IPS-NIHi11 (cell line): ENCODE data around the gene DGCR2.

Experiments
- DNase-seq: peaks from one replicate; pipeline ENCODE4 v3.0.0; 2012; ENCODE audit warnings: mixed read lengths, low spot score

The DGCR2 gene

DNA sequence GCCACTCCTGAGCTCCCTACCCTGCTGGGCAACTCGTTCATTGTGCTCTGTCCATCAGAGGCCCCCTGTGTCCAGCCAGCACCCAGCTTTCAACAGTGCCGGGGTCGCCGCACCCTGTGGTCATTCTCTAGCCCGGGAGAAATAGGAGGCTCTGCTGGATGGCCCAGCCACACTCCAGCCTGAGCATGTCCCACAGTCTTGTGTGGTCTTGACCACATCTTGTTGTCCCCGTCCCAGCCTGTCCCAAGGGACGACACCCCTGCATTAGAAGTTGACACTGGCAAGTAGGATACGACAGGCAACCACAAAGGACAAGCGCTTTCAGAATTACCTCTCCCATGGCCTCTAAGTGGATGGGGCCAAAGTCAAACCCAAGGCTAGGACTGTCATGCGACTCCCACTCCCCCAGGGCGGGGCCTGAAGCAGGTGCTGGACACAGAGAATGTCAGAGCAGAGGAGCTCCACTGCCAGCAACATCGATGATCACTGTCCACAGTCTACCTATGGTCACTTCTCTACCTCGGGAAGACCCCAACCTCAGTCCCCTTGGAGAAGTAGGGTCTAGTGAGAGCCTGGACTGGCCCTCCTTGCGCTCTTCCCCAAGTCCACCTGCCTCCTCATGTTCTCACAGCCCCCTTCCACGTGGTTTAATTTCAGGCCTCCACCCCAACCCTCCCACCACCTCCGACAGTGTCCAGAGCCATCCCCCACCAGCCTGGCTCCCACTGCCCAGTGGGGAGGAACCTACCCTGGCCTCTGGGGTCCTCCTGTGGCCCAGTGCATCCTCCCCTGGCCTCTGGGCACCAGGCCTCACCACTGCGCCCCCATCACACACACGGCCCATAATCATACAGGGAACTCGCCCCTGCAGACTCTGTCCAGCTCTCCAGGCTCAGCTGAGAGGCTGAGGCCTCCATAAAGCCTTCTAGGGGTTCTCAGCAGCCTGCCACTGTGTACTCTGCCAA is 4.4 kb upstream of the DGCR2 start:
- no peak for DNase-seq

DNA sequence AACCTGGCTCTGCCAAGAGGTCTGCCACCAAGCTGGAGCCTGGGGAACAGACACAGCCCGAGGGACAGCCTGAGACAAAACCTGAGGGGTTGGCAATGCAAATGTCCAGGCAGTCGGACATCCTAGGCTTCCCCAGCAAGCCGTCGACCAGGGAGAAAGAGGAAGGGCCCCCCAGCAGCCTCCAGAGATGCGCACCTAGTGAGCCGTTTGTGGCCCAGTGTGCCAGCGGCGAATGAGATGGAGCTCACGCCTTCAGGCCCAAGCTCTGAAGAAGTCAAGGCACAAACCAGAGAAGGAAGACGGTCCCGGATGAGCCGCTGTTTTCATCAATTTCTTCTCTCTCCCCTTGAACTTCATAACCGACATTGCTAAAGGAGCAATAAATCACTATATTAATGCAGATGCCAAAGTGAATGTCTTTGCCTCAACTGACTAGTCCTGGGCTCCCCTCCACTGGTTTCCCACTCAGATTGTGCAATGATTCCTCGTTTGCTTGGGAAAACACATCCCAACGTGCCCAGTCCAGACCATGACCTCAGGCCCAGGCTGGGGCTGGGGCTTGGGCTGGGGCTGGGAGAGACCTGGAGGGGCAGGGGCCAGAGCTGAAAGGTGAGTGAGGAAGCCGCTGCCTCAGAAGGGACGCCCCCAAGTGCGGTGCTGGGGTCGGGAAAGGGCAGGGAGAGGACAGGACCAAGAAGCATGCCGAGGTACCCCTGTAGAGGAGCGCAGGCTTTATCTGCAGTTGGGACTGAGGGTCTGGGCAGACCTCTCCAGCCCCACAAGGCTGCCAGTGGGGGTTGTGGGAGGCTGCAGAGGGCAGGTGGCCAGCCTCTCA is 3.5 kb upstream of the DGCR2 start:
- DNase-seq, result no peak

DNA sequence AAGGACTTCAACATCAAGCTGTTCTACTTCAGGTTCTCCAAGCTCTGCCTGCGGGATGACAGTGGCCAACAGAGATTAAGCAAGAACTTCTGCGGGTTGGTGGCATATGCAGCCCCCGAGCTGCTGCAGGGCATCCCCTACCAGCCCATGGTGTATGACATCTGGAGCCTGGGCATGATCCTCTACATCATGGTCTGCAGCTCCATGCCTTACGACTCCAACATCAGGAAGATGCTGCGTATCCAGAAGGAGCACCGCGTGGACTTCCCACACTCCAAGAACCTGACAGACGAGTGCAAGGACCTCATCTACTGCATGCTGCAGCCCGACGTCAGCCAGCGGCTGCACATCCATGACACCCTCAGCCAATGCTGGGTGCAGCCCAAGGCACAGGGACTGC is 2.8 kb upstream of the DGCR2 start:
- no peak for DNase-seq

DNA sequence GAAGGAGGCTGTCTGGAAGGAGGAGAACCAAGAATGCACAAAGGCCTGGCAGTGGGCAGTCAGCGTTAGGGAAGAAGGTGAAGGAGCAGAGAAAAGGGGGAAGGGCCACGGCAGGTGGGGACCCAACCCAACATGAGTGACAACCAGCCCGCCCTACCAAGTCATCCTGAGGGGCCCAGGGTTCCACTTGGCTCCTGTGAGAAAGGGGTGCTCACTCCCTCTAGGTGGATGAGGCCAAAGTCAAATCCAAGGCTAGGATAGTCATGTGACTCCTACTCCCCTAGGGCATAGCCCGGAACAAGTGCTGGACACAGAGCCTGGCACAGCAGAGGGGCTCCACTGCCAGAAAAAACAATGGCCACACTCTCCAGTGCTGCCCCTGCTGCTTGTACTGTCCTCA is 2.2 kb upstream of the DGCR2 start:
- DNase-seq, result no peak

DNA sequence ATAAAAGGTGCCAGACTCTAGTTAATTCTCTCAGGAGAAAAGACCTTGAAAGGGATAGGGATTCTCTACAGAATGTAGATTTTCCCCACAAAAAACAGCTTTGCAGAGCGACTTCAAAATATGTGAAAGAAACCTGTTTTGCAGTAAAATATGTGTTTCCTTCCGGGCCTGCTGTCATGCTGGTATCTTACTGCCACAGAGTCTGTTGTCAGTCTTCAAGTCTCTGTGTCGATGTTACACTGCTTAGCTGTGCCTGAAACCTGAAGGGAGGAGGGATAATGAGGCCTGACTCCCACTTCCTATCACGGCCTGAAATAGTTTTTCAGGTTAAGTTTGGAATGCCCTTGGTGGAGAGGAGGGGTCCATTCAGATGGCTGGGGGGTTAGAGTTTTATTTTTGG is 1.7 kb upstream of the DGCR2 start:
- DNase-seq, result no peak

DNA sequence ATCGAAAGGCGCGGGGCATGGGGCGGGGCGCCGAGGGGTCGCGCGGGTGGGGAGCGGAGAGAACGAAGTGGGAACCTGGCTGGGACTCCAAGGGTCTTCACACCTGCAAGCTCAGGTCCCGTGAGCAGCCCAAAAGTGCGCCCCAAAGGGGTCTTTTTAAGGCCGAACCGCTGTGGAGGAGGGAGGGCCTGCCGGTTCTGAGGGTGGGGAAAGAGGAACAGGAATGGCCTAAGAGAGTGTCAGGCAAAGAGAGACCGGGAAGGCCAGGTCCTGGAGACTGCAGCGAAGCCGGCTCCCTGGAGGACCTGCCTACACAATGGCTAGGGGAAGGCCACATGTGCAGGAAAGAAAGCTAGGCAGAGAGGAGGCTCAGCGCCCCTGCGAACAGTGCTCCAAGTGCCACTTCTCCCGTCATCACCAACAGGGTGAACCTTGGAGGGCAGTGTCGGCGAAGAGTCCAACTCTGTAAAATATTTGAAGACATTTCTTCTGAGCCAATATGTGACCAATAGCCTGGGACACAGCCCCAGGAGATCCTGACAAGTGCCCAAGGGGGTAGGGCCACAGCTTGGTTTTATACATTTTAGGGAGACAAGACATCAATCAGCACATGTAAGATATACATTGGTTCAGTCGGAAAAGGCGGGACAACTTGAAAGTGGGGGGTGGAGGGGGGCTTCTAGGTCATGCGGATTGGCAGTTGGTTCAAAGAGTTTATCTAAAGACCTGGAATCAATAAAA is 710 bp upstream of the DGCR2 start:
- DNase-seq, result peak; percentile 65

DNA sequence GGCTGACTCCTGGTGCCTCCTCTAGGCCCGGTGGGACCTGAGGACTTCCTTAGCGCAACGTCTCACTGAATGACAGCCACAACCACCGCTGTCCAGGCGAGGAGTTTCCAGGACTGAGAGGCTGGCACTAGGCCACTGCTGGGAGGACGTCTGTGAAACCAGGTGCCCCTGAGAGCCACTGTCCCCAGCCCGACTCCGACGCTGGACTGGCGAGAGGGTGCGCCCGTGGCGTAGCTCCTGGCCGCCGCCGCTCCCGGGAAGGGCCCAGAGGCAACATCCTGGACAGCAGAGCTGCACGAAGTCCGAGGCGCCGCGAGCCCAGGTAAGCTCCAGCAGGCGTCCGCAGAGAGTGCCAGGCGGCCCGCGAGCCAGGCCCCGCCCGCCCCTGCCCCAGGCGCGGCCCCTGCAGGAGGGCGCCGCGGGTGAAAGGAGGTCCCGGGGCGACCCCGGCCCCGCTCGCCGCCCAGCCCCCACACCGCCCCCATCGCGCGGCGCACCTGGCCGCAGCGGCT is 525 bp downstream of the DGCR2 start:
- peak; percentile 71 for DNase-seq

DNA sequence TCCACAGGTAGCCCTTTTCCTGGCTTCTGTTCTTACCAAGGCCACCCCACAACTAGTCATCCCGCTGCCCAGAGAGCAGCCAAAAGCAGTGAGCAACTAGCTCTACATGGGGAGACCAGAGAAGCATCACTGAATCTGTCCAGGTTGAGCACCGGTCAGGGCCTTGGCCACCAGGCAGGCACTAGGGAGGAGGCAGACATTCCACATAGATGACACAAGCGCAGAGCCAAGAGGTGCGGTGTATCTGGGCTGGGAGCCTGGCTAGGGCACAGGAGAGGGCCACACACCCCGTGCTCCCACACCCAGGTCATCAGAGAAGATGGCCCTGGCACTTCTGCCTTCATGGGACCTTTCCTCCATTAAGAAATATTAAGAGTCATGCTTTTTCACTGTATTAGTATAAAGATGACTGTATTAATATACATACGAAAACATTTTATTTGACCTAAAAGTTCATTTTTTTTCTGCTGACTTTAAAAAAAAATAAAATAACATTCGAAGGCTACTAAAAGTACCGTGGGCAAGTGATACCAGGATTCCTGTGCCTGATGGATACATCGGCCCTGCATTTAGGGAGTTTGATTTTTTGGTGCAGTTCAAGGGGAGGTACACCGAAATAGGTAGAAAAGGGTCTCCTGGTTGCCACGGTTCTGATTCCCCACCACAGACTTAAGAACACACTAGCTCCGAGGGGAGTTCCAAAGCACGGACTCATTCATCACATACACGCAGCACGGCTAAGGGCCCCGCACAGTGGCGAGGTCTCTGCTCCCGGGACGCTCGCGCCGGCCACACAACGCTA is 1.2 kb downstream of the DGCR2 start:
- DNase-seq, result peak; percentile 57

DNA sequence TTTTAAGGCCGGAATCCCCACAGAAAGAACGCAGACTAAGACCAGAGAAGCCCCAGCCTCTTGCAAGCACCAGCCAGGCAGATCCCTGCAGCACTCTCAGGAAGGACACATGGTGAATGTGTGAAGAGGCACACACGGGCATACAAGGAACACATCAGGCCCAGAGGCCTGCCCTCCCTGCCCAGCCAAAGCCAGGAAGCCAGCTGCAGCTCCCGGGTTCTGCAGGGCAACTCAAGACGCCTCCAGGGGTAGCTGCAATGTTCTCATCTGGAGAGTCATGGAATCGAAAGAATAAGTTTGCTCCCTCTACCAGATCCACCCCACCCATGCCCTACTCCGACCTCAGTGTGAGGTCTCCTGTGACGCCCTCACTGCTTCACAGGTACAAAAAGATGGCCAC is 2.3 kb downstream of the DGCR2 start:
- DNase-seq, result no peak

DNA sequence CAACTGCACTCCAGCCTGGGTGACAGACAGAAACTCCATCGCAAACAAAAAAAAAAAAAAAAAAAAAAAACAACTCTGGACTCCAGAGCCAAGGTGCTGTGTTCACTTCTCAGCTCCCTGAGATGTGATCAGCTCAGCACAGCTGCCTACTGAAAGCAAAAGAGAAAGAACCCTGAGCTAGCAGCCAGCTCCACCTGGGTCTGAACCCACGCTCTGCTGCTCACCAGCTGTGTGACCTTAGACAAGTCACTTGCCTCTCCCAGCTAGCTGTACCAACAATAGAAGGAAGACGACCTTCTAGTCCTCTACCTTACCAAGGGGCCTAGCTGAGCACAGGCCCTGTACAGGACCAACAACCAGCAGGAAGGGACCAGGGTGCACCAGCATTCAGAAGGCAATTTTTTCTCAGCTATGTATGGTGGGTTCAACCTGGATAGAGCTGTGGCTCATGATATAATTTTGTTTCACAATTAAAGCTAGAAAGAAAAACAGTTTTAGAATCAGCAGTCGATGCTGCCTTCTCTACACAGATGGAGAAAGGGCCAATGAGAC is 3.8 kb downstream of the DGCR2 start:
- no peak for DNase-seq

DNA sequence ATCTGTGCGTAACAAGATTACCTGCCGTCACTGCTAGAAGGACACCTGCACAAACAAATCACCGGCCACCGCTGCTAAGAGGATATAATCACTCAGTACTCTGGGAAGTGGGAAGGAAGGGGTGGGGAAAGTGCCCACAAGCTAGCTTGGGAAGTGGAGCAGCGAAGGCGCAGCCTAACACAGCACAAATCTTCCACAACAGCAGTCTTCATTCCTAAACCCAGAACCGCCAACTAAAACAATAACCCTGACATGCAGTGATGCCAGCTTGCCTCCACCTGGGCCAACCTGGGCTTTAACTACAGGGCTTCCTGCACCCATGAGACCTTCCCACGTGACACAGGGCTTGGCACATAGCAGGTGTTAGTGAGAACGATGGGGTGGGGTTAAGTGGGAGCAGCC is 5.1 kb downstream of the DGCR2 start:
- DNase-seq, result no peak

DNA sequence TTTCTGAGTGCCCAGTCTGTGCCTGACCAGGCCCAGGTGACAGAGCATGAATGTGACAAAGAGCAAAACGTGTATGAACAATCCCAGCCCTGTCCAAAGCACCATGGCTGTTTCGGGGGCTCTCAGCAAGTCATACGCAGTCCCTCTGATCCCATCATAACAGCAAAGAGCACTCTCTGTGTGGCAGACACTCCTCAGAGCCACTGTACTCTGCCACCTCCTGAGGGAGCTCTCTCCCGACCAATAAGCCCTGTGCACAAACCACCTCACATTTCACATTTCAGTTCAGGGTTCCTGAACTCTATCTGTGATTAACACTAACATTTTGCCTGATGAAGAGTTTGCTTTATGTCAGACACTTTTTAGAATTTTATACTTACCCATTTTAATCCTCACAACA is 6.6 kb downstream of the DGCR2 start:
- no peak for DNase-seq

DNA sequence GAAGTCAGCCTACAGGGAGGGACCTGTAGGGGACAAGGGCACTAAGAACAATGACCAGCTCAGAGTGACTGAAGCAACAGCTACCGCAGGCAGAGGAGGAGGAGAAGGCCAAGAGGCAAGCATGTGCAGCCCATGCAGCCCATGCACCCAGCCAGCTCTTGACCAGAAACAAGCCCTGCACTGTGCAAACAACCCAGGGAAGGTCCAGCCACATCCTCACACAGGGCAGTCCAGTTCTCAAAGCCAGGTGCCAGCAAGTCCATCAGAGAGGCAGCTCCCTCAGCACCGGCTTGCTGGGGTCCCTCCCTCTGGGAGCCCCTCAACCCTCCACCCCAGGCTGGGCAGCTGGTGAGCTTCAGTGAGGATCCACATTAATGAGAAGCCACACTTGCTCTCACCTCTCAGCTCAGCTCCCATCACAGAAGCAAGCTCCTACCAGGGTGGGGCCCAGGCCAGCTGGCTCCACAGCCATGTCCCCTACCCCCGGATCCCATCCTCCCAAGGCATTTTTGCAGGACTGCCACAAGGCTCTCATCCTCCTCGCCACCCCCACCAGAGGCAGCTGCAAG is 7.1 kb downstream of the DGCR2 start:
- DNase-seq, result no peak

DNA sequence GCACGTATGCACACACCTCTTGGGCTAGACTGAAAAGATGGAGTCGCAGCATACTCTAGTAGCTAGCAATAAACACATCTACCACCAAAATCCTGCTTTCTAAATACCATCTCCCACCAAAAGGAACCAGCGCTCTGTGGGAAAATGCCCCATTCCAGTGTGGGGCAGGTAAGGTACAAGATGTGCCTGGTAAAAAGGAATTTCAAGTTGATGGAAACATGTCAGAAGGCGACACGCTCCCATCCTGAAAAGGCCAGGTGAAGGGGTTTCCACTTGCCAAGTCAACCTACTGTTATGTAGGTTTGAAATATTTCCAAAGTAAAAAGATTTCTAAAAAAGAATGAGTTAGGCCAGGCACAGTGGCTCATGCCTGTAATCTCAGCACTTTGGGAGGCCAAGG is 8.8 kb downstream of the DGCR2 start:
- DNase-seq, result no peak

DNA sequence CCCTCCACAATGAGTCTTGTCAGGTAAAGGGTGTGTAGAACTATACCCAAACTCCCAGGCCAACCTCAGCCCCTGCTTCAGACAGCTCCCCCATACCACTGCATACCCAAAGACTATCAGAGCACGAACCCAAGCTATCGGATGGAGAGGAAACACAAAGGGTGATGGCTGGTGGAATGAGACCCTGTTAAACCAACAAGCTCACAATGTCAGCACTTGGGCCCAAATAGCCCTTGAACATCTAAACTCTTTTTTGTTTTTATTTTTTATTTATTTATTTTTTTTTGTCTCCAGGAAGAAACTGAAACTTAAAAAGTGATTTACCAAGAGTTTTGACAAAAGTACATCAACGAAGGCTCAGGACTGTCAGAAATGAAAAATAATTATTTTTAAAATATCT is 10.6 kb downstream of the DGCR2 start:
- no peak for DNase-seq

DNA sequence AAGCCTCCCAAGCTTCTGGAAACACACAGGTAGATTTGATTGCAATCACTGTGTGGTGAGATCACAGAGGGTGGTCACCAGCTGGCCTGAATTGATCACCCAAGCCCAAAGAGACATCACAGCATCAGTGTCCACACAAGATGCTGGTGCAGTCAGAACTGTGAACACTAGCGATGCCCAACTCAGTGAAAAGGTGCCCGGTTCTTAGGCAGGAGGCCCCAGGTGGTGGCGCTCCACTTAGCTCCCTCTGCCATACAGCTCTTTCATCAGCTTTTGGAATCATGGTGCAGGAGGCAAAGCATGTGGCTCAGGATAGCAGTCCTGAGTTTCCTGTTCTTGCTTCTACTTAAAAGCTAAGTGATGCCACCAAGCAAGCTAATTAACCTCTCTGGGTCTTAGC is 11.1 kb downstream of the DGCR2 start:
- DNase-seq, result no peak

DNA sequence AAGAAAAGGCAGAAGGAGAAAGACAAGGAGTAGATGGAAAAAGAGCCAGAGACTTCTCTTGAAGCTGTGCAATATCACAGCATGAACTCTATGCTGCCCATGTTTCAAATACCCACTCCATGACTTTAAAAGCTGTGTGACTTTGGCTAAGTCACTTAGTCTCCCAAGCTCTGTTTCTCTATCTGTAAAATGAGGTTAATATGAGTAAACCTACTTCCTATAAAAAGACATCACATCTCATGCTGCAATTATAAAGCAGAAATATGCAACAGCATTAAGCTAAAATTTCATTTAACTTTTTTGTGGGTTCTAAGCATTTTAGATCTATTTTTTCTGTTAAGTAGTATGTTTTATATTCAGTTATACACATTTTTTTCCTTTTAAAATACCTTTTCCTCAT is 11.6 kb downstream of the DGCR2 start:
- no peak for DNase-seq

DNA sequence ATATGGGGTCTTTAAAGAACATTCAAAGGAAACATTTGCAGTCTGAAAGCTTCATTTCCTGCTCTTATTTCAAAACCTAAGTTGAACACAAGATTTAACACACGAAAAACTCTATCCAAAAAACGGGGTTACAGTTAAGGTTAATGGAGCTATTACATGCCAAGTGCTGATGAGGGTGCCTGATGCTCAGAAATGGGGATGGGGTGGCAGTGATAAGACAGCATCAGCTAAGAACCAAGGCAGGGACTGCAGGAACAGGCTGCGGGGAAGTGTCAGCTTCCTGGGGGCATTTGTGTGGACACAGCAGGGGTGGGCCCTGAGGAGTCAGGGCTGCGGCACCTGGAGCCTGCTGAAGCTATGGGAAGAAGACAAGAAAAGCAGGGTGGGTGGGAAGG is 12.2 kb downstream of the DGCR2 start:
- no peak for DNase-seq

DNA sequence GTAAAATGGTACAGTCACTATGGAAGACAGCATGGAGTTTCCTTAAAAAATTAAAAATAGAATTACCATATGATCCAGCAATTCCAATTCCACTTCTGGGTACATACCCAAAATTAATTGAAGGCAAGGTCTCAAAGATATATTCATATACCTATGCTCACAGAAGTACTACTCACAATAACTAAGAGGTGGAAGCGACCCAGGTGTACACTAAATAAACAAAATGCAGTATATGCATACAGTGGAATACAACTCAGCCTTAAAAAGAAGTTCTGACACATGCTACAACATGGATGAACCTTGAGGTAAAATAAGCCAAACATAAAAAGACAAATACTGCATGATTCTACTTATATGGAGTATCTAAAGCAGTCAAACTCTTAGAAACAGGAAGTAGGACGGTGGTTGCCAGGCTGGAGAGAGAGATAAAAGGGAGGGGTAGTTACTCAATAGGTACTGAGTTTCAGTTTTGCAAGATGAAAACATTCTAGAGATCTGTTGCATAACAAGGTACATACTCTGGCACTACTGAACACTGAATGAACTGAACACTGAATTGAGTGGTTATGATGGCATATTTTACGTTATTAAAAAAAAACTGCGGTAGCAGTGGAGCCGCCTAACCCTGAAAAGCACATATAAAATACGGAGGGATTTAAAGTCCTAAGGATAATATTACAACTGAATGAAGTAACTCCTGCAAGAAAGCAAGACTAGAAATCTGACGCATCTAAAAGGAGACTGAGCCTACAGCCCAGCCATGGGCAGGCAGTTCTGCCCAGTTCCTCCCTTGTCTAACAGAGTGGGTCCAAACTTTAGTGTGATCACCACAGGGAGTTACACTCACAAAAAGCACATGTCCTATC is 12.8 kb downstream of the DGCR2 start:
- DNase-seq, result no peak

DNA sequence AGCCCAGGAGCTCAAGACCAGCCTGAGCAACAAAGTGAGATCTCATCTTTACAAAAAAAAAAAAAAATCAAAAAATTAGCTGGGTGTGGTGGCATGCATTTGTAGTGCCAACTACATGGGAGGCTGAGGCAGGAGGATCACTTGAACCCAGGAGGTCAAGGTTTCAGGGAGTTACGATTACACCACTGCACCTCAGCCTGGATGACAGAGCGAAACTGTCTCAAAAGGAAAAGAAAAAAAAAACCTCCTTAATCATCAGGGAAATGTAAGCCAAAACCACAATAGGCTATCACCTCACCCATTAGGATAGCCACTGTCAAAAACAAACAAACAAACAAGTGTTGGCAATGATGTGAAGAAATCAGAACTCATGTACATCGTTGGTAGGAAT is 13.4 kb downstream of the DGCR2 start:
- DNase-seq, result no peak
